ENCODE measurements around the gene PPP1R3F.

PPP1R3F gene

GRCh38 chrX:49269767-49270248 is at the start of gene PPP1R3F:
TSS of gene PPP1R3F (plus strand) at chrX:49269793. CDS start at chrX:49269870, 77 bp downstream.
- no peak for TF ChIP-seq CTCF (conservative IDR thresholded peaks at IDR 0.05; ENCODE audit: low read depth)
- POLR2A ChIA-PET (ENCODE audit: low non-redundant PET): no interaction called here
- no peak for DNase-seq (ENCODE audit: low spot score)
- CTCF ChIA-PET: no interaction called here
- peak within 1 kb of the TSS; percentile 88 for H3K27ac ChIP-seq

GRCh38 chrX:49220100-49220499 is 49.5 kb upstream of the PPP1R3F start:
- no peak for TF ChIP-seq CTCF (conservative IDR thresholded peaks at IDR 0.05; ENCODE audit: low read depth)
- CTCF ChIA-PET: no interaction called here
- no peak overlapping the region for H3K27ac ChIP-seq
- POLR2A ChIA-PET (ENCODE audit: low non-redundant PET): no interaction called here
- no peak for DNase-seq (ENCODE audit: low spot score)

GRCh38 chrX:49221868-49222267 is 47.7 kb upstream of the PPP1R3F start:
- CTCF ChIA-PET: no interaction called here
- no peak for TF ChIP-seq CTCF (conservative IDR thresholded peaks at IDR 0.05; ENCODE audit: low read depth)
- DNase-seq (ENCODE audit: low spot score): no peak

GRCh38 chrX:49225858-49226257 is 43.7 kb upstream of the PPP1R3F start:
- H3K27ac ChIP-seq: no peak overlapping the region
- ChIA-PET POLR2A (ENCODE audit: low non-redundant PET) (no interaction called here), CTCF (interaction anchor here (0.7 kb wide), 1 partner anchor 739 kb away, joined by 5 read pairs; no protein-coding TSS in a partner anchor)

More at GRCh38 chrX:49221868-49222267, 47.7 kb upstream of the PPP1R3F start:
- POLR2A ChIA-PET (ENCODE audit: low non-redundant PET): no interaction called here
- H3K27ac ChIP-seq: no peak overlapping the region

GRCh38 chrX:49226946-49227345 is 42.6 kb upstream of the PPP1R3F start:
- TF ChIP-seq CTCF (conservative IDR thresholded peaks at IDR 0.05; ENCODE audit: low read depth): no peak
- ChIA-PET POLR2A (ENCODE audit: low non-redundant PET) (no interaction called here), CTCF (no interaction called here)
- H3K27ac ChIP-seq: no peak overlapping the region
- DNase-seq (ENCODE audit: low spot score): no peak

More at GRCh38 chrX:49225858-49226257, 43.7 kb upstream of the PPP1R3F start:
- TF ChIP-seq CTCF (conservative IDR thresholded peaks at IDR 0.05; ENCODE audit: low read depth): no peak
- DNase-seq (ENCODE audit: low spot score): no peak

- no peak for TF ChIP-seq CTCF (conservative IDR thresholded peaks at IDR 0.05; ENCODE audit: low read depth)
- DNase-seq (ENCODE audit: low spot score): no peak
- POLR2A ChIA-PET (ENCODE audit: low non-redundant PET): no interaction called here
- no peak overlapping the region for H3K27ac ChIP-seq
- CTCF ChIA-PET: no interaction called here
Observed at GRCh38 chrX:49227726-49228125, 41.9 kb upstream of the PPP1R3F start.

All from RWPE1 (cell line).